22Rv1 (cell line): ENCODE data around the gene GPC1.

Source experiments
- CTCF ChIP-seq: fragments of 450-650 bp; IDR thresholded peaks from 2 replicates; pipeline ENCODE4 v1.5.1; 2017; ENCODE audit warnings: mild to moderate bottlenecking
- ZFX ChIP-seq: fragments of 450-650 bp; IDR thresholded peaks from 2 replicates; pipeline ENCODE4 v1.6.1; 2017; ENCODE audit warnings: antibody characterized with exemption, borderline replicate concordance

- no peak for TF ChIP-seq CTCF
- TF ChIP-seq ZFX = no peak
These were observed 39.4 kb upstream of the GPC1 start for GRCh38 chr2:240395896-240396622.
